ENCODE results near the gene XPO1.
"Not testable (repeated sequence)": the region's sequence is repeated elsewhere in the genome, so short reads cannot be mapped to it uniquely, and the experiment has no call there.

XPO1 gene

GRCh38 chr2:61461404-61461803 is 76.8 kb downstream of the XPO1 start:
- H3K4me1 ChIP-seq (ENCODE audit: low read depth, poor library complexity, severe bottlenecking) = peaks cover 7% of the 10 kb centered on the region
- no peak overlapping the region for H2AFZ ChIP-seq (ENCODE audit: low read depth)
- H3K27ac ChIP-seq = no peak overlapping the region
- peaks cover 11% of the 10 kb centered on the region; the same call in 1 of the 2 replicates for H4K20me1 ChIP-seq (ENCODE audit: insufficient read depth)
- no peaks in the 10 kb centered on the region for H3K27me3 ChIP-seq (ENCODE audit: insufficient read depth, low read depth)
- no peak overlapping the region for H3K4me3 ChIP-seq (IDR thresholded peaks at IDR 0.05; ENCODE audit: insufficient read depth, low read depth, low read length)
- H3K36me3 ChIP-seq (ENCODE audit: insufficient read depth) = no peaks in the 10 kb centered on the region
- H3K9ac ChIP-seq = no peak overlapping the region
- no peak for TF ChIP-seq CTCF (conservative IDR thresholded peaks at IDR 0.05; ENCODE audit: low read depth, low read length)
- H3K4me2 ChIP-seq = no peak overlapping the region
- H3K79me2 ChIP-seq (ENCODE audit: insufficient read depth, low read depth) = peaks cover 99% of the 10 kb centered on the region

GRCh38 chr2:61460163-61460562 is 78.0 kb downstream of the XPO1 start:
- H3K79me2 ChIP-seq (ENCODE audit: insufficient read depth, low read depth) = peaks cover 99% of the 10 kb centered on the region
- H3K4me1 ChIP-seq (ENCODE audit: low read depth, poor library complexity, severe bottlenecking) = peaks cover 7% of the 10 kb centered on the region
- no peak for TF ChIP-seq CTCF (conservative IDR thresholded peaks at IDR 0.05; ENCODE audit: low read depth, low read length)
- H3K9ac ChIP-seq = no peak overlapping the region
- H3K27me3 ChIP-seq (ENCODE audit: insufficient read depth, low read depth) = no peaks in the 10 kb centered on the region
- peaks cover 15% of the 10 kb centered on the region for H4K20me1 ChIP-seq (ENCODE audit: insufficient read depth)
- no peak overlapping the region for H3K4me3 ChIP-seq (IDR thresholded peaks at IDR 0.05; ENCODE audit: insufficient read depth, low read depth, low read length)
- no peak overlapping the region for H2AFZ ChIP-seq (ENCODE audit: low read depth)
- H3K4me2 ChIP-seq = no peak overlapping the region
- no peaks in the 10 kb centered on the region for H3K36me3 ChIP-seq (ENCODE audit: insufficient read depth)
- no peak overlapping the region for H3K27ac ChIP-seq

GRCh38 chr2:61456746-61457420 is 81.3 kb downstream of the XPO1 start:
- Histone ChIP-seq H4K20me1 (ENCODE audit: insufficient read depth) (peaks cover 8% of the 10 kb centered on the region), H3K9ac (no peak overlapping the region), H3K4me1 (ENCODE audit: low read depth, poor library complexity, severe bottlenecking) (peaks cover 15% of the 10 kb centered on the region), H3K79me2 (ENCODE audit: insufficient read depth, low read depth) (peaks cover 94% of the 10 kb centered on the region), H3K27me3 (ENCODE audit: insufficient read depth, low read depth) (no peaks in the 10 kb centered on the region), H3K4me2 (no peak overlapping the region), H3K36me3 (ENCODE audit: insufficient read depth) (no peaks in the 10 kb centered on the region), H3K4me3 (IDR thresholded peaks at IDR 0.05; ENCODE audit: insufficient read depth, low read depth, low read length) (no peak overlapping the region), H3K27ac (no peak overlapping the region), H2AFZ (ENCODE audit: low read depth) (no peak overlapping the region)
- TF ChIP-seq CTCF (conservative IDR thresholded peaks at IDR 0.05; ENCODE audit: low read depth, low read length) = no peak

- Histone ChIP-seq H2AFZ (ENCODE audit: low read depth) (no peak overlapping the region), H3K4me1 (ENCODE audit: low read depth, poor library complexity, severe bottlenecking) (peaks cover 15% of the 10 kb centered on the region), H3K27me3 (ENCODE audit: insufficient read depth, low read depth) (no peaks in the 10 kb centered on the region), H3K9ac (no peak overlapping the region), H4K20me1 (ENCODE audit: insufficient read depth) (peaks cover 8% of the 10 kb centered on the region), H3K79me2 (ENCODE audit: insufficient read depth, low read depth) (peaks cover 94% of the 10 kb centered on the region), H3K36me3 (ENCODE audit: insufficient read depth) (no peaks in the 10 kb centered on the region), H3K4me3 (IDR thresholded peaks at IDR 0.05; ENCODE audit: insufficient read depth, low read depth, low read length) (no peak overlapping the region), H3K27ac (no peak overlapping the region), H3K4me2 (no peak overlapping the region)
- TF ChIP-seq CTCF (conservative IDR thresholded peaks at IDR 0.05; ENCODE audit: low read depth, low read length) = no peak
These were observed 81.9 kb downstream of the XPO1 start for GRCh38 chr2:61456070-61456745.

GRCh38 chr2:61454972-61455371 is 83.2 kb downstream of the XPO1 start:
- H3K4me2 ChIP-seq = not testable (repeated sequence)

More at GRCh38 chr2:61454972-61455371, 83.2 kb downstream of the XPO1 start:
- Histone ChIP-seq H3K79me2 (ENCODE audit: insufficient read depth, low read depth) (peaks cover 94% of the 10 kb centered on the region), H3K4me1 (ENCODE audit: low read depth, poor library complexity, severe bottlenecking) (peaks cover 15% of the 10 kb centered on the region)
- H3K4me3 ChIP-seq (IDR thresholded peaks at IDR 0.05; ENCODE audit: insufficient read depth, low read depth, low read length); H3K36me3 ChIP-seq (ENCODE audit: insufficient read depth); H2AFZ ChIP-seq (ENCODE audit: low read depth); H3K27me3 ChIP-seq (ENCODE audit: insufficient read depth, low read depth); H3K27ac ChIP-seq; H3K9ac ChIP-seq; H4K20me1 ChIP-seq (ENCODE audit: insufficient read depth): not testable (repeated sequence)

Data from KMS-11 (cell line).